Activated T-cell treated with anti-CD3 and anti-CD28 coated beads, Interleukin-2, amount 50 U/mL, for 24 hours (primary cell): ENCODE measurements around the gene ZBTB20.
A peak's percentile ranks its signal among the peaks of the same experiment; 100 is the strongest.

ENCODE experiments used
- DNase-seq: peaks from one replicate; pipeline ENCODE4 v3.0.0-alpha.2; 2020
- H3K27ac Mint-ChIP-seq: 2 replicates; pipeline ENCODE4 v1.8.0; 2020; ENCODE audit warnings: mild to moderate bottlenecking, mixed read lengths
- H3K27me3 Mint-ChIP-seq: 2 replicates; pipeline ENCODE4 v1.8.0; 2020; ENCODE audit warnings: mixed read lengths
- H3K36me3 Mint-ChIP-seq: 2 replicates; pipeline ENCODE4 v1.8.0; 2020; ENCODE audit warnings: low read depth, mixed read lengths
- H3K4me1 Mint-ChIP-seq: 2 replicates; pipeline ENCODE4 v1.8.0; 2020; ENCODE audit warnings: low read depth, mixed read lengths
- H3K4me3 Mint-ChIP-seq: 2 replicates; pipeline ENCODE4 v1.8.0; 2020; ENCODE audit warnings: mild to moderate bottlenecking, moderate library complexity, mixed read lengths
- H3K9me3 Mint-ChIP-seq: 2 replicates; pipeline ENCODE4 v1.8.0; 2020; ENCODE audit warnings: mixed read lengths

The ZBTB20 gene

DNA sequence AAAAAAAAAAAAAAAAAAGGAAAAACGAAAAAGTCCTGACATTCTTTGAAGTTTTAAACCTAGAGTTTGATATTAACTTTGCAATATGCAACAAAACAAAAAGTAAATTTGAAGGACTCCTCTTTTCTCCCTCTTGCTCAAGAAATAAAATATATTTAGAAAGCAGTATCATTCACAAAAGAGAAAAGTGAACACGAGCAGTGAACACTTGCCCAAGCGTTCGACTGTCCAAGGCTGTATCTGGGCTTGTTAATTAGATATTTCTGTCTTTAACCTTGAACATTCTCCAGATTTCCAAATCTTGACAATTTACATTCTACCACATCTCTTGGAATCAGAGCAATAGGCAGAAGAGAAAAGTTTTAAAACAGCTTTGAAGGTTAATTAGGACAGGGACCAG is 495.5 kb downstream of the ZBTB20 start:
- no peak for DNase-seq
- Mint-ChIP-seq H3K4me1 (peaks cover 28% of the 10 kb centered on the region), H3K27me3 (no peaks in the 10 kb centered on the region), H3K27ac (no peak overlapping the region), H3K4me3 (no peak overlapping the region), H3K9me3 (no peaks in the 10 kb centered on the region), H3K36me3 (peaks cover 8% of the 10 kb centered on the region)

DNA sequence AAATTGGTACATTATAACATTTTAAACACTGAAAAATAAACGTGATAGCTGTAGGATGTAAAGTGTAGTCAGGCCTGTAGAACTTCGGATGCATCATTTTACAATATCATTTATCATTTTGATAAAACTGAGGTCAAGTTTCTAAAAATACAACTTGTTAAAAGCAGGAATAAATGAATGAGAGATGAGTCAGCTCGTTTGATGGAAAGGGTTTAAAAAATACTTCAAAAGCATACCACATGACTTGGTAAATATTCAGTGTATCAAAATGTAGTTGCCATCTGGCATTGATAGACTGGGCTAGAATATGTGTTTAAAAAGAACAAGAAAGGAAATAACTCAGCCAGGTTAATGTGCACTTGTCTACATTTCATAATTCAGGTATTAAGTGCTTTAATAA is 496.3 kb downstream of the ZBTB20 start:
- peak overlapping the region; percentile 37 for H3K27ac Mint-ChIP-seq
- peaks cover 8% of the 10 kb centered on the region for H3K36me3 Mint-ChIP-seq
- DNase-seq: no peak
- H3K9me3 Mint-ChIP-seq: no peaks in the 10 kb centered on the region
- H3K4me1 Mint-ChIP-seq: peaks cover 26% of the 10 kb centered on the region
- no peaks in the 10 kb centered on the region for H3K27me3 Mint-ChIP-seq
- H3K4me3 Mint-ChIP-seq: no peak overlapping the region

DNA sequence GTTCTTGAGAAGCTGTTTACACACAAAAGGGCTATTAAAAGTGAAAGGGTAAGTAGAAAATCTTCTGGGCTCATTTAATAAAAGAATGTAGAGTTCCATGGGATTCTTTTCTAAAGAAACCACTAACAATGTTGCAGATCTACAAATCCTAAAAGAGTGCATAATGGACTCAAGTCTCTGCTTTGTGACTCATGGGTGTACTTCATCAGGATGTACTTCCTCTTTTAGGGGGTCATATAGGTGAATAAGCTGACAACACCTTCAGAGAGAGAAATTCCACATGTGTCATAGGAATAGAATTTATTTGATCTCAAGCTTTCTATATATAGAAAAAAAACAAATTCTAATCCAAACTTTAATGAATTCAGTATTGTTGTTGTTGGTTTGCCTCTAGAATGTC is 497.8 kb downstream of the ZBTB20 start:
- Mint-ChIP-seq H3K4me3 (no peak overlapping the region), H3K27ac (no peak overlapping the region), H3K27me3 (no peaks in the 10 kb centered on the region), H3K9me3 (no peaks in the 10 kb centered on the region), H3K4me1 (peaks cover 26% of the 10 kb centered on the region), H3K36me3 (peaks cover 8% of the 10 kb centered on the region)
- DNase-seq: no peak

DNA sequence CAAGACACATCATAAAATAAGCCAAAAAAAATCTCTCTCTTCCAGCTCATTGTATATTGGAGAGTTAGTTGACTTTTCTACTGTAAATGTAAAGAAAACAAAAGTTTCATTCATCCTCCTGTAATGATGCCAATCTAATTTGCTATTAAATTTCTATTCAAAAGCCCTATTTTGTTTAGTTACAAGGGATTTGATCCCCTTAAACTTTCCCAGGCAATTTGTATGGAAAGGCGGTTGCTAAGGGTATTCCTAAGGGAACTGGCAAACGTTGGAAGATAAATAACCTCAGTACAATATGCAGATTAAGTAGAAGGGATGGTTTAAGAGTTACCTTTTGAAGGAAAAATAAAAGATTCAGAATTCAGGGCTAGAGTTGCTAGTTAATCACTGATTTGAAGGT is 500.6 kb downstream of the ZBTB20 start:
- no peak for DNase-seq
- no peak overlapping the region for H3K4me3 Mint-ChIP-seq
- H3K9me3 Mint-ChIP-seq: no peaks in the 10 kb centered on the region
- peaks cover 23% of the 10 kb centered on the region for H3K4me1 Mint-ChIP-seq
- H3K27ac Mint-ChIP-seq: no peak overlapping the region
- no peaks in the 10 kb centered on the region for H3K27me3 Mint-ChIP-seq
- peaks cover 18% of the 10 kb centered on the region for H3K36me3 Mint-ChIP-seq

DNA sequence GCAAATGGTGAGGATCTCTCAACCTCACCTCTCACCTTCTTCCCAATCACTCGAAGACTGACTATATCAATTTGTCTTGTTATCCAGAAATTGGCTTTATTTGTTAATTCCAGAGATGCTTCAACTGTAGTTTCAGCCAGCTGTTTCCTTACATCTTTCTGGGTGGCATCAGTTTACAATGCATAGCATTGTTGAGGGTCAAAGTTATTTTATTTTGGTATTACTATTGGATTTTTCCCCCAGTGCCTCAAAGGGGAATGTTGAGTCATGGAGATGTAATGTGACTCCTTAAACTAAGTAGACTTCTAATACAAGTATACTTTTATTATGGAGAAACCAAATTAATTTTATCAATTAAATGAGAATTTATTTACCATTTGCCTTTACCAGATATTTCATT is 501.7 kb downstream of the ZBTB20 start:
- Mint-ChIP-seq H3K4me1 (peaks cover 15% of the 10 kb centered on the region), H3K27ac (no peak overlapping the region), H3K4me3 (no peak overlapping the region), H3K9me3 (no peaks in the 10 kb centered on the region), H3K36me3 (peaks cover 18% of the 10 kb centered on the region), H3K27me3 (no peaks in the 10 kb centered on the region)
- no peak for DNase-seq

DNA sequence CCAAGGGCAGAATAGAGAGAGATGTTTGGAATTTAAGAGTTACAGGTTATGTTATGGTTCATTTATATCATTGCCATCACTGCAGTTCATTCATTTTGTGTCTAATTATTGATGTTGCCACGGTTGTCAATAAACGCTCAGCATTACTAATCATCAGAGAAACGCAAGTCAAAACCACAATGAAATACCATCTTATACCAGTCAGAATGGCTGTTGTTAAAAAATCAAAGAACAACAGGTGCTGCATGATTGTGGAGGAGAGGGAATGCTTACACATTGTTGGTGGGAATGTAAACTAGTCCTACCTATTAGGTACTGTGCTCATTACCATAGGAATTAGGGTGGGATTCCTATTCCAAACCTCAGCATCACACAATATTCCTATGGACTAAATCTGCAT is 502.7 kb downstream of the ZBTB20 start:
- Mint-ChIP-seq H3K27me3 (no peaks in the 10 kb centered on the region), H3K27ac (no peak overlapping the region), H3K36me3 (peaks cover 18% of the 10 kb centered on the region), H3K4me1 (peaks cover 8% of the 10 kb centered on the region), H3K9me3 (no peaks in the 10 kb centered on the region), H3K4me3 (no peak overlapping the region)
- no peak for DNase-seq

DNA sequence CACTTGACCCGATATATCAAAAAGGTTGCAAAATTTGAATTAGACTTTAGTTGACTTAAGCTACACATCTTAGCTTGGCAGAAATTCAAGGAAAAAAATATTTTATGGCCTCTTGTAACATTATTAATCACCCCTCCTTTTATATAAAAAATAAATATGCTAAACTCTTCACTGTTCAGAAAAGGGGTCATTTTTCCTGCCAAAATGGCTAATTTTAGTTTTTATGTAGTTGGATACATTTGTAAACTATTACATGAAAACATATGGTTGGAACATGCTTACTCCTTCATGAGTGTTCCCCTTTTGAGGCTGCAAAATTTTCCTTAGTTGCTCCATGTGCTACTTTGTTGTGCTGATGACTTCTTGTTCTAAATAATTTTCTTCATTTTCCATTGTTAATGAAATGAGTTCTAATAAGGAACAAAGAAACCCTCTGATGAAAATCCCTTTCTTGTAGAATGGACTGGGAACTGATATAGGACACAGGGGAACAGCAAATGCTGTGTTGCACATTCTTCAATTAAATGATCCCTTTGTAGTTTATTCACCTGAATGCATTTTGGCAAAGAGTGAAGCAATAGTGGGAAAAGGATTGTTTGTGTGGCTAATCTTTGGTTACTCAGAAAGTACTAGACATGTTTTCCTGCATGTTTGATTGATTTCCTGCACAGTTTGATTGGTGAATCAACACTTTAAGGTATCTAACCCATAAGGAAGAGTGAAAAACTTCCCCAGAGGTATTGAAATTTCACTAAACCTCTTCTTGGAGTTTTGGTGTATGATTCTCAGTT is 503.9 kb downstream of the ZBTB20 start:
- Mint-ChIP-seq H3K4me3 (no peak overlapping the region), H3K36me3 (peaks cover 15% of the 10 kb centered on the region), H3K27me3 (no peaks in the 10 kb centered on the region), H3K9me3 (no peaks in the 10 kb centered on the region), H3K27ac (no peak overlapping the region), H3K4me1 (no peaks in the 10 kb centered on the region)
- DNase-seq: no peak

DNA sequence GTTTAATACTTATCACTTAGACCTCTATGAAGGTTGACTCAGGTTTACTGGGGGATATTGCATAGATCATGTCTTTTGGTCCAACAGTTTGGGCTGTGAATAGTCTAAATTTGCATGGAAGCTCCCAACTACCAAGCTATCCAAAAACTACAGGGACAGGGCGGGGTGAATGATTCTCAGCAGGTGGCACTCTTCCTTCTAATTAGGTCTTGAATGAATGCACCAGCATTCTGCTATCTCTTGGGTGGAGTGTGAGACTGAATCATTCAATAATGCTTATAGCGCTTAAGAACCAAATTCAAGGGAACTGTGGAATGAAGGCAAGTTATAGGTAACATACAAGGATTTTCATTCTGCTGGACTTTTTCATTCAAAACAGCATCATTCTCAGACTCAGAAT is 507.0 kb downstream of the ZBTB20 start:
- Mint-ChIP-seq H3K9me3 (peaks cover 19% of the 10 kb centered on the region), H3K36me3 (peaks cover 27% of the 10 kb centered on the region), H3K4me1 (no peaks in the 10 kb centered on the region), H3K4me3 (no peak overlapping the region), H3K27me3 (no peaks in the 10 kb centered on the region), H3K27ac (no peak overlapping the region)
- no peak for DNase-seq

DNA sequence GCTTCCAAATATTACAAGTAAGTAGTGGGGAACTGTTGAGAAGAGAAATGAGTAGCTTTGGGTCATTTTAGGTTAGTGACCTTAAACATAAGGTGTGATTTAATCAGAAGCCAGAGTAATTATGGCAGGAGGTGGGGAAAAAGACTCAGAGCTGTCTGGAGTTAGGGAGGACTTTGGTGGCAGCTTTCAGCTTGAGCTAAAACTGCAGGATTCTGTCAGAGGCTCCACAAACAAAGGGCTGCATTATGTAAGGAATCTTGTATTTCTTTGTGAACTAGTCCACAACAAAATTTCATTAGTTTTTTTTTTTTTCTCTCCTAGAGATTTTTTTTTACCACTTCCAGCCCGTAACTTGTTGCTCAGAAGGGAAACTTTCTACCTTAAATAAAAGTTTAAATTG is 507.9 kb downstream of the ZBTB20 start:
- Mint-ChIP-seq H3K9me3 (peaks cover 19% of the 10 kb centered on the region), H3K4me3 (no peak overlapping the region), H3K36me3 (peaks cover 25% of the 10 kb centered on the region), H3K27ac (no peak overlapping the region), H3K4me1 (peaks cover 5% of the 10 kb centered on the region), H3K27me3 (no peaks in the 10 kb centered on the region)
- no peak for DNase-seq

DNA sequence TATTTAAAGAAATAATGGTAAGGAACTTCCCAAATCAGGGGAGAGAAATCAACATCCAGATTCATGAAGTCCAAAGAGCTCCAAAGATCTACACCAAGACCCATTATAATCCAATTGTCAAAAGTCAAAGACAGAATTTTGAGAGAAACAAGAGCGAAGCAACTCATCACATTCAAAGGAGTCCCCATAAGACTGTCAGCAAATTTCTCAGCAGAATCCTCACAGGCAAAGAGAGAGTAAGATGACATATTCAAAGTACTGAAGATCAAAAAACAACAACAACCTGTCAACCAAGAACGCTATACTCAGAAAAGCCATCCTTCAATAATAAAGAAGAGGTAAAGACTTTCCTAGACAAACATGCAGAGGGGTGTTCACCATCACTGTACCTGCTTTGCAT is 511.2 kb downstream of the ZBTB20 start:
- Mint-ChIP-seq H3K27ac (no peak overlapping the region), H3K4me3 (no peak overlapping the region), H3K36me3 (peaks cover 20% of the 10 kb centered on the region), H3K9me3 (peaks cover 19% of the 10 kb centered on the region), H3K27me3 (no peaks in the 10 kb centered on the region), H3K4me1 (peaks cover 30% of the 10 kb centered on the region)
- no peak for DNase-seq

DNA sequence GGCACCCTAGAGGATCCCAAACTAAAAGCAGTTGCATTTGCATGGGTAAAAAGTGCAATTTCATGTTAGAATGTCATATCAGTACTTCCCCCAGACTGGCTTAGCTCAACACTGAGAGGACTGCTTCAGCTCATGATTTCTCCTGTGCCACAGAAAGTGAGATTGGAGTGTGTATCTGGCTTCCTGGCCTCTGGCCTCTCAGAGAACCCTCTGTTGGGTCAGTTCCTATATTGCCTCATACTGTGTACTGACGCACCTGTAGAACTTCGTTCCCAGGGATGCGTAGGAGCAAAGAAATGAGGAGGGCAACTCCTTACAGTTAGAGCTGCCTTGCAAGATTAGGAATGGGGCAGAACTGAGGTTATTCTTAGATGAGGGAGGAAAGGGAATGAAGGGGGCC is 512.5 kb downstream of the ZBTB20 start:
- Mint-ChIP-seq H3K27me3 (no peaks in the 10 kb centered on the region), H3K27ac (no peak overlapping the region), H3K4me1 (peaks cover 30% of the 10 kb centered on the region), H3K9me3 (peaks cover 19% of the 10 kb centered on the region), H3K36me3 (peaks cover 20% of the 10 kb centered on the region), H3K4me3 (no peak overlapping the region)
- no peak for DNase-seq

DNA sequence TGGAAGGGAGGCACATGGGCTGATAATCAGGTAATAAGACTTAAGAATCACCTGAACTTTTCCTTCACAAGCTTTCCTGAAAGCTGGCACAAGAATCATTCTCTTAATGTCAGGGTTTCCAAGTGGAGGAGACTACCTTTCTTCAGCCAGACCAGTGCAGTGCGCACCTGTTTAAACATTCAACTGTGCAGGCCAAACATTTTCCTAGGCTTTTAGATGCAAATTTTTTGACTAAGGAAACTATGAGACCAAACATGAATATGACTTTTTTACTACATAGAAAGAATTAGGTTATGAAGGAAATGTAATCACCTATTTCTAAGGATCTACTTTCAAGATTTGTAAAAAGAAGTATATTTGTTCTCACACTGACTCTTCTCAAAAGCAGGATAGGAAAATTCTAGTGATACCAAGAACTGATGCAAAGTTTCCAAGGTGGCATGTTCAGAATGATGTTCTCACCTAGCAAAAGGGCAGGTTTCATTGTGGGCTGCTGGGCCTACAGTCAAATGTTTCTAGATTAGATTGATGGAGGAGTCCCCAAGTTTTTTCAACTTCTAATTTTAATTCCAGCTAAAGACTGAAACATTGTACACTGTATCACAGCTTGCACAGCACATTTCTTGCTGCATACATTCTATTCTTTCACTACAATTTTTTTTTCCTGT is 514.2 kb downstream of the ZBTB20 start:
- Mint-ChIP-seq H3K9me3 (peaks cover 19% of the 10 kb centered on the region), H3K27me3 (no peaks in the 10 kb centered on the region), H3K36me3 (peaks cover 20% of the 10 kb centered on the region), H3K4me3 (peak overlapping the region; percentile 18), H3K27ac (peak overlapping the region; percentile 88), H3K4me1 (peaks cover 30% of the 10 kb centered on the region)
- DNase-seq: no peak

DNA sequence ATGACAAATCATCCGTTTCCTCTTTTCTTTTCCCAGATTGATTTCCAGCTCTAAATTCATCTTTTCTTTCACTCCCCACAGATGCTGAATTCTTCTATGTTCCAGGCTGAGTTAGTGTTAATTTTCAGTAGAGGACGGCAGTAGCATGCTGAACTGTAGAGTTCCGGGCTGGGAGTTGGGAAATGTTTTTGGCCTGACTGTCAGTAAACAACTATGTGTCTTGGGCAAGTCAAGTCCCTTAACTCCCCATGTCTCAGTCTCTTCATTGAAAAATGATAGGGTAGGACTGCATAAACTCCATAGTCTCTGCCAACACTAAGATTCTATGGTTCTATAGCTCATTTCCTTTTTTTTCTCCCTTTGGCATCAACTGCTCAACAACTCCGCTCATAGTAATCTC is 519.3 kb downstream of the ZBTB20 start:
- DNase-seq: no peak
- H3K27me3 Mint-ChIP-seq: no peaks in the 10 kb centered on the region

DNA sequence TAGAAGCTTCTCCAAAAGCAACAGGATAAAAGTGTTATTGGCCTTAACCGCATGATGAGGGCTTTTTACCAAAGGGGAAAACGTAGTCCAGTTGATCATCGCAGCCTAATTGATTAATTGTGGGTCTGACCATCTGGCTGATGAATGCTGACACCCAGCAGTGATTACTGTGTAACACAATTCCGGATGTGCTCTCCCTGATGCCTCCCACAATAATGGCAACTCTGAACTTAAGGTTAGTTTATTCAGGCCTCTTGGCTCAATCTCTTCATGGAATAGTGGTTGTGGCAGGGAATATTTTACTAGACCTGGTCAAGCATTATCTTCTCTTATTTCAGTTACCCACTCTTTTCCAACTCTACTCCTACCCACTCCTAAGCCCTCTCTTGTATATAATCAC is 520.3 kb downstream of the ZBTB20 start:
- no peak overlapping the region for H3K27ac Mint-ChIP-seq
- peaks cover 13% of the 10 kb centered on the region for H3K36me3 Mint-ChIP-seq

More for the DNA sequence above, 519.3 kb downstream of the ZBTB20 start:
- H3K36me3 Mint-ChIP-seq: peaks cover 13% of the 10 kb centered on the region
- H3K4me3 Mint-ChIP-seq: no peak overlapping the region
- H3K4me1 Mint-ChIP-seq: peaks cover 38% of the 10 kb centered on the region
- H3K9me3 Mint-ChIP-seq: no peaks in the 10 kb centered on the region
- no peak overlapping the region for H3K27ac Mint-ChIP-seq

DNA sequence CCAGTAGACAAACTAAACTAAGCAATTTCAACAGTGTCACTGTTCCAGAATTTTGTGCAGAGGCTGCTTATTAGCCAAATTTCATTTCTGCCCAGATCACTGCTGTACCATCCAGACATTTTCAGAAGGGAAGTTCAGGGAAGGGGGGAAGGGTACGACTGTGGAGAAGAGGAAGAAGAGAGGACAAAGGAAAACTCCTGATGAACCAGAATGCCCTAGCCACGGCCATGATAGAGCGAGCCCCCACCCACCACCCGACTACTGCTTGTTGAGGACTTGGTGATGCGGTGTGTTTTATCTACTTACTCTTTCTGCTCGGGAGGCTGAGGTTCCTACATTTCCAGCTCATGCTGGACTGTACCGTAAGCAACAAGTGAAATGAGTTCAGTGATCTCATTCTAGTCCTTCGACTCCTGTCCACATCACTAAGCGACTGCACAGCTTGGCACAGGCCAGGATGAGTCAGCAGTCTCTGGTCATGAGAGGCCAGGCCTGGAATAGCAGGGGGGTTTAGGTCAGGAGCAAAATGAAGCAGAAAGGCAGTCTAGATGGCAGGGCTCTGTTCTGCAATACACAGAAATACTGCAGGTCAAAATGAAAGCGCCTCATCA is 522.4 kb downstream of the ZBTB20 start:
- Mint-ChIP-seq H3K27me3 (no peaks in the 10 kb centered on the region), H3K9me3 (no peaks in the 10 kb centered on the region), H3K4me1 (peaks cover 26% of the 10 kb centered on the region), H3K27ac (no peak overlapping the region), H3K4me3 (no peak overlapping the region), H3K36me3 (peaks cover 13% of the 10 kb centered on the region)
- no peak for DNase-seq

More for the DNA sequence above, 520.3 kb downstream of the ZBTB20 start:
- H3K4me3 Mint-ChIP-seq: no peak overlapping the region
- DNase-seq: no peak
- H3K9me3 Mint-ChIP-seq: no peaks in the 10 kb centered on the region
- H3K4me1 Mint-ChIP-seq: peaks cover 28% of the 10 kb centered on the region
- no peaks in the 10 kb centered on the region for H3K27me3 Mint-ChIP-seq
